Measurements from ENCODE around the gene GAB1.
A peak's percentile ranks its signal among the peaks of the same experiment; 100 is the strongest.

Gene GAB1

DNA sequence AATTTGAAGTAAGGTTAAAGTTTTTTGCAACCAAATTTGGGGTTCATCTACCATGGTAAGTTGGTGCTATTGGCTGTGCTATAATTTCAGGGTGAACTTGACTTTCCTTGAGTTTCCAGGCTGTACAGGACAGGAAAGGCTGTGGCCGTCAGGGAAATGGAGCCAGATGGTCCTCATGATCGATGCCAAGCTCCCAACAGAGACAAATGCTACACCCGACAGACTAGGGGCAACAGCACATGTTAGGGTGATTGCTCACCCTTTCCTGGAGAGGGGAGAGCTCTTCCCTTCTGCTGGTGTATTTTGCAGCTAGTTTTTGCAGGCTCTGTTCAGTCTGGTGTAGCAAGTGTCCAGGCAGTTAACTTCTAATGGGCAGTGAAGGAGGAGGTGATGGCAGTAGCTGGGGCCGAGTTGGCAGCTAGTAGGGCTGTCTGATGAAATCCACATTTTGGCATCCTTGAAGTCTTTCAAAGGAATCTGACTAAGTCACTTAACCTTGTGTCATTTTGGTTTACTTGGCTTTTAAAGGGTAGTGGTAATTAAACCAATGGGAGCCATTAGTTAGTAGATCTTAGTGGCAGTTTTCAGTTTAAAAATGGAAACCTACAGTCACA, 47.8 kb downstream of the GAB1 start:
- no peak overlapping the region for H3K4me3 ChIP-seq (ENCODE audit: low read depth, low read length)
- no peak for DNase-seq (ENCODE audit: low read depth)
- TF ChIP-seq, protein P1, sequence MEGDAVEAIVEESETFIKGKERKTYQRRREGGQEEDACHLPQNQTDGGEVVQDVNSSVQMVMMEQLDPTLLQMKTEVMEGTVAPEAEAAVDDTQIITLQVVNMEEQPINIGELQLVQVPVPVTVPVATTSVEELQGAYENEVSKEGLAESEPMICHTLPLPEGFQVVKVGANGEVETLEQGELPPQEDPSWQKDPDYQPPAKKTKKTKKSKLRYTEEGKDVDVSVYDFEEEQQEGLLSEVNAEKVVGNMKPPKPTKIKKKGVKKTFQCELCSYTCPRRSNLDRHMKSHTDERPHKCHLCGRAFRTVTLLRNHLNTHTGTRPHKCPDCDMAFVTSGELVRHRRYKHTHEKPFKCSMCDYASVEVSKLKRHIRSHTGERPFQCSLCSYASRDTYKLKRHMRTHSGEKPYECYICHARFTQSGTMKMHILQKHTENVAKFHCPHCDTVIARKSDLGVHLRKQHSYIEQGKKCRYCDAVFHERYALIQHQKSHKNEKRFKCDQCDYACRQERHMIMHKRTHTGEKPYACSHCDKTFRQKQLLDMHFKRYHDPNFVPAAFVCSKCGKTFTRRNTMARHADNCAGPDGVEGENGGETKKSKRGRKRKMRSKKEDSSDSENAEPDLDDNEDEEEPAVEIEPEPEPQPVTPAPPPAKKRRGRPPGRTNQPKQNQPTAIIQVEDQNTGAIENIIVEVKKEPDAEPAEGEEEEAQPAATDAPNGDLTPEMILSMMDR (IDR thresholded peaks at IDR 0.05; ENCODE audit: control insufficient read depth, extremely low read depth, insufficient read depth): no peak

DNA sequence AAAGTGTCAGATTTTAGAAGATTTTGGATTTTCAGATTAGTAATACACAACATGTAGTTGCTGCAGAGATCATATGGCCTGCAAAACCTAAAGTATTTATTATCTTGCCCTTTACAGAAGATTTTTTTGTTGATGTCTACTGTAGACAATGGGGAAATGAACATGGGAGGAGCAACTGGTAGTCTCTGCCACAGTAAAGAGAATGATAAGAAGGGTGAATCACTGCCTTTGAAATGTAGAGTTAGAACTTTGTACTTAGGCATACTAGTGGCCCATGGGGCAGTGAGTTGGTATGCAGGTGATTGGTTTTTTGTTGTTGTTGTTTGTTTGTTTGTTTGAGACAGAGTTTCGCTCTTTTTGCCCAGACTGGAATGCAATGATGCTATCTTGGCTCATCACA, 50.1 kb downstream of the GAB1 start:
- TF ChIP-seq, protein P1 (IDR thresholded peaks at IDR 0.05; ENCODE audit: control insufficient read depth, extremely low read depth, insufficient read depth): no peak
- DNase-seq (ENCODE audit: low read depth): no peak
- no peak overlapping the region for H3K4me3 ChIP-seq (ENCODE audit: low read depth, low read length)

DNA sequence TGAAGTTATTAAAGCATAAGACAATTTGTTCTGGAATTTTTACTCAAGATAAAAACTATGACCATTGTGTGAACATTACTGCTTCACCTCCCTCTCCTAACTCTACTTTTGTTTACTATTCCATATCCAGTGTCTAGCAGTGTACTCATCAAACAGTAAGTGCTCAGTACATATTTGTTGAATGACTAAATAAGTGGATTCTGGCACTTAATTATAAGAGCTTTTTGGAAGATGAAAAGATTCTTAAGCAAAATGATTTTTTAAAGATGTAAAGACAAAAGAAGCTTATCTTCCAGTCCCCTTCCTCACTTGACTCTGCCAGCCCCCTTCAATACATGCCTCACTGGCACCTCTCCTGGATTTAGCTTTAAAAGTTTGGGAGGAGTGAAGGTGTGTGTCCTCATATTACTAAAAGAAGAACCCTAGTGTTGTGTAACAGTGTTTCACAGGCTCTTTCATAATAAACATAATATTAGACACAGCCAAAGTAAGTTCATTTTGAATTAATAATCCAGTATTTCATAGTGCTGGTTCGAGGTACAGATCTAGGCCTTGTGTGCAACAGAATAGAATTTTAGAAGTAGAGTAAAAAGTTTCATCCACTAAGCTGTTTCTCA, 53.0 kb downstream of the GAB1 start:
- TF ChIP-seq, protein P1 (IDR thresholded peaks at IDR 0.05; ENCODE audit: control insufficient read depth, extremely low read depth, insufficient read depth): no peak
- H3K4me3 ChIP-seq (ENCODE audit: low read depth, low read length): no peak overlapping the region
- peak; percentile 50 for DNase-seq (ENCODE audit: low read depth)

DNA sequence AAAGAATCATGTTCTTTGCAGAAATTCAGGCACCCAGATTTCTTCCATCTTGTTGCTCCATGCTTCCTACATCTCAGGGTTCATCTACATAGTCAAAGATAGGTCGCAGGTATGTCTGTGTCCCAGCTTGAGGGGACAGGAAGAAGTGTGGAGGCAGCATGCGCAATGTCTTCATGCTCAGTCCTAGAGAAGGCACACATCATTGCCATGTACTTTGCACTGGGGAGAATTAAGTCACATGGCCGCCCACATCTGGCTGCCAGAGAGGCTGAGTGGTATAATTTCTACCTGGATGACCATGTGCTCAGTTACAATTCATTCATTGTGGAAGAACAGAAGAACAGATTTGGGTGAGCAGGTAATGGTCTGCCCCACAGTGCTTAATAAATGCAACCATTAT, 54.1 kb downstream of the GAB1 start:
- TF ChIP-seq, protein P1 (IDR thresholded peaks at IDR 0.05; ENCODE audit: control insufficient read depth, extremely low read depth, insufficient read depth): no peak
- H3K4me3 ChIP-seq (ENCODE audit: low read depth, low read length): no peak overlapping the region
- DNase-seq (ENCODE audit: low read depth): no peak

DNA sequence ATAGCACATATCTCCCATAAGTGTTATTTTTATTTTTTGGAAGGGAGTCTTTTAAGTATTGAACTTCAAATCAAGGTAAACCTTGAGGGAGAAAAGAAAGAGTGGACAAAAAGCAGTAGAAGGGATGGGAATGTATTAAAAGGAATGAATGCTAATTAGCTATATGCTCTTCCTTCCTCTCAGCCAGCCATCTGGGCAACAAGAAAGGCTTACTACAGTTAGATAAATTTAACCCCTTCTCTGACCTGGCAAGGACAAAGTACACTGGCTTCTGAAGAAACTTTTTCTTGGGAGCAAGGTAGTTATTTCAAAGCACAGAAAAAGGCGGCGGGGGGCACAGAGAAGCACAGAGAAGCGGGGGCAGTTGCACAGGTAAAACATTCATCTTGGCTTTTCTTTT, 54.6 kb downstream of the GAB1 start:
- H3K4me3 ChIP-seq (ENCODE audit: low read depth, low read length): no peak overlapping the region
- TF ChIP-seq, protein P1 (IDR thresholded peaks at IDR 0.05; ENCODE audit: control insufficient read depth, extremely low read depth, insufficient read depth): no peak
- no peak for DNase-seq (ENCODE audit: low read depth)

DNA sequence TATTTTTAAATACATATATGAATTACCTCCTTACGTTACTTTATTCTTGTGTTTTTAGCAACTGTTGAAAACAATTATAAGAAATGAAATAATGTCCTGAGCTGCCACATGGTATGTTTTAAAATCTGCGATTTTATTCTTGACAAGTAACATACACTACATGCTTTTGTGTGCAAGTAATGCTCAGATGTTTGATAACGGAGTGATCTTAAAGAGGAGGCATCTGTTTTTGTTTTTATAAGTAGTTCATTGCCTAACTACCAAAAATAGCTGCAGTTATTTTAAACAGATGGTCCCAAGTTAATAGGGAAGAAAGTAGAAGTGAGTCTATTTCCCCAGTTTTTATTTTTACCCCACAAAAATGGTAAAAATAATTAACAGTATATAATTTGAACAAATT, 55.2 kb downstream of the GAB1 start:
- no peak for DNase-seq (ENCODE audit: low read depth)
- TF ChIP-seq, protein P1 (IDR thresholded peaks at IDR 0.05; ENCODE audit: control insufficient read depth, extremely low read depth, insufficient read depth): no peak
- H3K4me3 ChIP-seq (ENCODE audit: low read depth, low read length): no peak overlapping the region

DNA sequence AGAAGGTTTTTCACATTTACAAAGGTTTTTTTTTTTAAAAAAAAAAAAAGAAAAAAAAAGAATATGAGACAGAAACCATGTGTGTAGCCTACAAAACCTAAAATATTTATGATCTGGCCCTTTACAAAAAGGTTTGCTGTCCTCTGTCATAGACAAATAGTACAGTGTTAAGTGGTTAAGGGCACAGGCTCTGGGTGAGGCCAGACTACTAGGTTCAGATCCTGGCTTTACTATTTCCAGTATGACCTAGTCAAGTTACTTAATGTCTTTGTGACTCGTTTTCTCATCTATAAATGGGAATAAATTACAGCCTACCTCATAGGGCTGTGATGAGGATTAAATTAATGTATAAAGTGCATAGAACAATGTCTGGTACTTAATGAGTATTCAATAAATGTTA, 56.5 kb downstream of the GAB1 start:
- no peak for DNase-seq (ENCODE audit: low read depth)
- H3K4me3 ChIP-seq (ENCODE audit: low read depth, low read length): no peak overlapping the region
- TF ChIP-seq, protein P1 (IDR thresholded peaks at IDR 0.05; ENCODE audit: control insufficient read depth, extremely low read depth, insufficient read depth): no peak

All from LNCaP clone FGC (cell line).